Measurements from ENCODE around the gene LMF1.

LMF1 gene

GRCh38 chr16:872436-873242, 98.1 kb downstream of the LMF1 start:
- Histone ChIP-seq H3K27me3 (ENCODE audit: control insufficient read depth, insufficient read depth, low read length) (no peaks in the 10 kb centered on the region), H3K4me2 (ENCODE audit: low read length) (no peak overlapping the region), H3K9ac (no peak overlapping the region), H3K36me3 (ENCODE audit: control insufficient read depth, insufficient read depth, low read length) (no peaks in the 10 kb centered on the region), H3K9me3 (ENCODE audit: control insufficient read depth, low read length) (no peaks in the 10 kb centered on the region), H3K4me3 (ENCODE audit: low read depth, low read length) (no peak overlapping the region), H3K4me1 (no peaks in the 10 kb centered on the region), H2AFZ (no peak overlapping the region), H3K79me2 (no peaks in the 10 kb centered on the region), H3K27ac (no peak overlapping the region)
- TF ChIP-seq CTCF (IDR thresholded peaks at IDR 0.05) = no peak

- no peak for TF ChIP-seq CTCF (IDR thresholded peaks at IDR 0.05)
- Histone ChIP-seq H3K27me3 (ENCODE audit: control insufficient read depth, insufficient read depth, low read length) (no peaks in the 10 kb centered on the region), H3K36me3 (ENCODE audit: control insufficient read depth, insufficient read depth, low read length) (no peaks in the 10 kb centered on the region), H3K4me1 (no peaks in the 10 kb centered on the region), H3K9me3 (ENCODE audit: control insufficient read depth, low read length) (no peaks in the 10 kb centered on the region), H3K79me2 (no peaks in the 10 kb centered on the region), H3K4me2 (ENCODE audit: low read length) (no peak overlapping the region), H3K9ac (no peak overlapping the region), H3K27ac (no peak overlapping the region), H2AFZ (no peak overlapping the region), H3K4me3 (ENCODE audit: low read depth, low read length) (no peak overlapping the region)
Measured at GRCh38 chr16:871562-872345, 99.0 kb downstream of the LMF1 start.

- TF ChIP-seq CTCF (IDR thresholded peaks at IDR 0.05) = no peak
- no peaks in the 10 kb centered on the region for H3K4me1 ChIP-seq
- no peaks in the 10 kb centered on the region for H3K27me3 ChIP-seq (ENCODE audit: control insufficient read depth, insufficient read depth, low read length)
- H3K4me2 ChIP-seq (ENCODE audit: low read length) = no peak overlapping the region
- H2AFZ ChIP-seq = no peak overlapping the region
- H3K27ac ChIP-seq = no peak overlapping the region
- H3K79me2 ChIP-seq = no peaks in the 10 kb centered on the region
- no peaks in the 10 kb centered on the region for H3K9me3 ChIP-seq (ENCODE audit: control insufficient read depth, low read length)
- H3K9ac ChIP-seq = no peak overlapping the region
- H3K36me3 ChIP-seq (ENCODE audit: control insufficient read depth, insufficient read depth, low read length) = no peaks in the 10 kb centered on the region
- no peak overlapping the region for H3K4me3 ChIP-seq (ENCODE audit: low read depth, low read length)
Measured at GRCh38 chr16:870856-871561, 99.8 kb downstream of the LMF1 start.

GRCh38 chr16:869823-870641, 100.8 kb downstream of the LMF1 start:
- no peaks in the 10 kb centered on the region for H3K27me3 ChIP-seq (ENCODE audit: control insufficient read depth, insufficient read depth, low read length)
- H3K27ac ChIP-seq = no peak overlapping the region
- no peaks in the 10 kb centered on the region for H3K36me3 ChIP-seq (ENCODE audit: control insufficient read depth, insufficient read depth, low read length)
- TF ChIP-seq CTCF (IDR thresholded peaks at IDR 0.05) = no peak
- no peaks in the 10 kb centered on the region for H3K9me3 ChIP-seq (ENCODE audit: control insufficient read depth, low read length)
- no peak overlapping the region for H2AFZ ChIP-seq
- H3K4me1 ChIP-seq = no peaks in the 10 kb centered on the region
- no peak overlapping the region for H3K4me3 ChIP-seq (ENCODE audit: low read depth, low read length)
- no peak overlapping the region for H3K4me2 ChIP-seq (ENCODE audit: low read length)
- no peak overlapping the region for H3K9ac ChIP-seq
- H3K79me2 ChIP-seq = no peaks in the 10 kb centered on the region

All from parathyroid adenoma (tissue), 2 donors.